Stomach (tissue), 4 donors: ENCODE measurements around the gene MAP3K10.

Experiments
- CTCF ChIP-seq, 7 experiments: fragments of 450-650 bp in 4 of 7; fragments of 200-600 bp in 3 of 7; sonication (generic) in 3 of 7; IDR thresholded peaks; one replicate each; pipeline ENCODE4 v1.5.1; 2016 to 2019; ENCODE audit warnings: antibody characterized with exemption in 7 of 7, control low read depth in 2 of 7, mild to moderate bottlenecking in 1 of 7
- POLR2A ChIP-seq, 4 donors: fragments of 450-650 bp; IDR thresholded peaks; one replicate each; pipeline ENCODE4 v1.6.1; 2016; ENCODE audit warnings: antibody characterized with exemption in 4 of 4, control low read depth in 2 of 4, mild to moderate bottlenecking in 1 of 4, moderate library complexity in 1 of 4
- POLR2AphosphoS5 ChIP-seq, 3 donors: sonication (generic); formaldehyde crosslinking; IDR thresholded peaks; one replicate each; pipeline ENCODE4 v1.6.1; 2016; ENCODE audit warnings: antibody characterized with exemption in 3 of 3

GRCh38 chr19:40228346-40228745 lies 37.1 kb downstream of the MAP3K10 start:
- no peak for TF ChIP-seq CTCF (IDR thresholded peaks at IDR 0.05)
- TF ChIP-seq POLR2A (IDR thresholded peaks at IDR 0.05): no peak
- no peak for TF ChIP-seq POLR2AphosphoS5 (IDR thresholded peaks at IDR 0.05)
